Activated effector memory CD4-positive, alpha-beta T cell treated with anti-CD3 and anti-CD28 coated beads, Interleukin-2, amount 50 U/mL, for 16 hours (primary cell): ENCODE results near the gene CISD2.
"Not testable (repeated sequence)": the region's sequence is repeated elsewhere in the genome, so short reads cannot be mapped to it uniquely, and the experiment has no call there.

Experiments used
- DNase-seq: peaks from one replicate; pipeline ENCODE4 v3.0.0-alpha.2; 2020

Gene CISD2, protein sequence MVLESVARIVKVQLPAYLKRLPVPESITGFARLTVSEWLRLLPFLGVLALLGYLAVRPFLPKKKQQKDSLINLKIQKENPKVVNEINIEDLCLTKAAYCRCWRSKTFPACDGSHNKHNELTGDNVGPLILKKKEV

DNA sequence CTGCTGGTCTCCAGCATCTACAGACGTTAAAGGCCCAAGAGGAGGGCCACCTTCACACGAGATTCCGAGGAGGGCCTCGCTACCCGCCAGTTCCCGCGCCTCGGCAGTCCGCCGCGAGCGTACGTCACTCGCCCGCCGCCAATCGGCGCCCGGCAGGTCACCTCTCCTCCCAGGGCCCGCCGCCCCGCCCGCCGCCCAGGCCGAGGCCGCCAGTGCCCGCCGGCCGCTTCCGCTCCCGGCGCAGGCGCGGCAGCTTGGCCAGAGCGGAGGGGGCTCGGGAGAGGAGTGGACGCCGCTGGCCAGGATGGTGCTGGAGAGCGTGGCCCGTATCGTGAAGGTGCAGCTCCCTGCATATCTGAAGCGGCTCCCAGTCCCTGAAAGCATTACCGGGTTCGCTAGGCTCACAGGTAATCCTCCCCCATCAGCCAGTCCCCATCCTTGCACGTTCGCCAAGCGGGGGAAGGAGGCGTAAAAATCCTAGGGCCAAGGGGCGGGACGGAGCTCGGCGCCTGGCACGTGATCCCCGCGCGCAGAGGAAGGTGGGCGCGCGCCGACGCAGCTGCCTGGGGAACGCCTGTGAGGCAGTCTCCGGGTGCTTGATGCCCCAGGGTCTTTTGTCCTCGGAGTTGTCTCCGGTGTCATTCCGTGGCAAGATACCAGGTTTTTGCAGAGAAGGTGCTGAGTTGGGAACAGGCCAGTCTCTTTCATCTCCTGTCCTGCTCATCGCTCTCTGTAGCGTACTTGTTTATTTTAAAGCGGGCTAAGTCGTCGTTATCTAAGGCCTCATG lies at the start of gene CISD2:
Gene CISD2 (plus strand): TSS at position 212 of the 788 bp plus-strand sequence. CDS start 93 bp downstream, at position 305.
- peak; percentile 96 for DNase-seq

DNA sequence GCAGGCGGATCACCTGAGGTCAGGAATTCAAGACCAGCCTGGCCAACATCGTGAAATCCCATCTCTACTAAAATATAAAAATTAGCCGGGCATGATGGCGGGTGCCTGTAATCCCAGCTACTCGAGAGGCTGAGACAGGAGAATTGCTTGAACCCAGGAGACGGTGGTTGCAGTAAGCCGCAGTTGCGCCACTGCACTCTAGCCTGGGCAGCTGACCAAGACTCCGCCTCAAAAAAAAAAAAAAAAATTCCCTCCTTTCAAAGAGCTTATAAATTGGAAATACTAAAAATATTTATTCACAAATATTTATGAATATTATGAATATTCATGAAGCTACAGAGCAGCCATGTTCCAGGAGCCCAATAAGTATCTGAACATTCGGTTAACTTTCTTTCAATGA lies 49.7 kb upstream of the CISD2 start:
- DNase-seq: not testable (repeated sequence)

DNA sequence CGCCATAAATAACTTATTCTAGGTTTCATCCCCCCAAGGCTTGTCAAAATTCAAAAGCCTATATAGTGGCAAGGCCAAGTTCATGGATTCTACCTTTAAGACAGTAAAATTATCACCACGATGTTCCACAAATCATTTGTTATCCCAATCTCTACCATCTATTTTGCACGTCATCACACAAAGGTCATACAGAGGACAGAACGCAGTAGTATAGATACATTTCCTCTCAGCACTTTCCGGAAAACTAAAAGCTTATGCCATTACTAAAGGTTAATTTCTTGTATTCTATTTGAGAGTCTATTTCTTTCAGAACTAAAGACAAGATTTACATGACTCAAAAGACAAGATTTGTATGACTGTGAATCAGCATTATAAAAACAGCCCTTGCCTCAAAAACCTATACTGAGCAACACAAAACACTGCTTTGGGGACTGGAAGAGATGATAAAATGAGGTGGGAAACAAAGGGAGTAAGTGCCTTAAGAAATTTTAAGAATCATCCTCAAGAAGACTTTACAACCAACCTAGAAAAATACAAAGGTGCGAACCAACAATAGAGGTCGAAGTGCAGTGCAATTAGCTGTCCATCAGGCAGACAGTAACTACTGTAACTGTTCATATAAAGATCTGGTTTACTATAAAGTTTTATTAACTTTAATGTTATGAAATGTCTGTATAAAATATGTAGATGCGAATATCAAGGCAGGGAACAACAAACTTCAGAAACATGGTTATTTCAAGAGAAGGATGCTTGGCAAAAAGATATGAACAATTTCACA lies 49.0 kb upstream of the CISD2 start:
- no peak for DNase-seq

DNA sequence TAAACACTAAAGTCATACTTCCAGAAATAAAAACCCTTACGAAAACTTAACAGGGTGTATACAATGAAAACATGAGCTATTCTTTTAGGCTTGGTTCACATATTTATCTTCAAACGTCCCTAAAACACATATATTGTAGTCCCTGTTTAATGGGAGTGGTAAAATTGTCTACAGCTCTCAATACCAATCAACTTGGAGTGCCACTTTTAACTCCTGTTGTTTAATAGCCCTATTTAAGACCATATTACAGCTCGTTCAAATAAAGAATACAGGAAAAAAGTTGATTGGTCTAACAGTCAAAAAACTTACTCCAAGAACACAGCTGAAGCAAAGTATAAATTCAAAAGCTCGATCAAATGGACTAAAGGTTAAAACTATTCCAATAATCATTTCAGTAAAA lies 45.3 kb upstream of the CISD2 start:
- no peak for DNase-seq

DNA sequence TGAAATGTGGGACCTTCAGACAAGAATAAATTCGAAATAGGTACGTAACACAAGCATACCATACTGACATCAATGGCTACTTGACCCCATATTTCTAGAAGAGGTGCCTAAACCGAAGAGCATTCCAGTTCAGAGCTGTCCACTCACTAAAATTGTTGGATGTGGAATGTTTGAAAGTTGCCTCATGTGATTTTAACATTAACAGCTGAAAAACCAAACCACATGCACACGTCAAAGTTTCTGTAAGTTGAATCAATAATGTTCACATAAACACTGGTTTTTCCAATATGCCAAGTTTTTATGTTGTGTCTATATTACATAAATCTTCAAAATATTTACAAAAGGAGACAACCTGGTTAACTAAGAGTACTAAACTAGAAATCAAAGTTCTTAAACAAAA lies 44.9 kb upstream of the CISD2 start:
- no peak for DNase-seq

DNA sequence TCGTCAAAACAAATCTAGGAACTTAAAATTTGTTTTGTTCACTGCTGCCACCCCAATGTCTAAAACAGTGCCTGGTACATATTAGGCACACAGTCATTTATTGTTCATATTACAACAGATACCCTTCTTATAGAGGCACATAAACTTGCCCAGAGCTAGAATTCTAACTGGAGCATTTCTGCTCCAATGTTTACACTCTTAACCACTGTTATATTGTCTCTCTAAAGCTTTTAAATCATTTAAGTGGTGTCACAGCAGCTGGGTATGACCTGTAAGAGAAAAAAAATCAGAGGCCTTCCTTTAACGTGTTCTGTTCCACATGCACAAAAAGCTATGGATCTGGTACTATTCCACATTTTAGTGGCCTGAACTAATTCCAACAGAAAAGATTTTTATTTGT lies 44.4 kb upstream of the CISD2 start:
- no peak for DNase-seq

DNA sequence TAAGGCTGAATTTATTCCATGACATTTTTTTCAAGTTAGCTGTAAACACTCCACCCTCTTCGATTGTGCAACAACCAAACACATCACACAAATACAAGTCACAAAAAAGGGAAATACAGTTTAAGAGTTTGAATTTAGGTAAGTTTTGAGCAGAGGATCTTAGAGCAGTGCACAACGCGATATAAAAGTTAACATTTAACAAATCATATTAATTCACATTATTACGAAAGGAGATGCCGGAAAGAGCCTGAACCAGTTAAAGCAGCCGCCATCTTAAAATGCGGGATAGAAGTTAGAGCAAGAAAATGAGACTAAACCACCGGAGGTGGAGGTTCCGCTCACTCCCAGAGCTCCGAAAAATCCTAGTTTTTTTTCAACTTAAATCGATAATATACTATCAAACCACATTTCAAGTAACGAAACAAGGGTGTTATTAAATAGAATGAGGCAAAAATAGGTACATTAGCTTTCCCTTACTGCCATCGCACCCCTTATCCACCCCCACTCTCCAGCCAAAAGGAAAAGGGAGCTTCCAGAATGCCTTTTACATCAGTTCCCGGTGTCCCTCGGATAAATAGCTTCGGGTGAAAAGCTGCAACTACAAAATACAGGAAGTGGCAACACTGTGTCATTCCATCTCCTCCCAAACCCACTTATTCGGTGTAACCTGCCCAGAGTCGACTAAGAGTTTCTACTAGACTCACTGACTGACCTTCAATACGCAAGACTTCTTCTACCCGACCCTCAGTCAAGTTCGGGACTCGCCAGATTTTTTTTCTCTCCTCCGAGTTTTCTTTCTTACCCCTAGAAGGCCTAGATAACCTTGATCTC lies 43.3 kb upstream of the CISD2 start:
- DNase-seq: peak; percentile 66

DNA sequence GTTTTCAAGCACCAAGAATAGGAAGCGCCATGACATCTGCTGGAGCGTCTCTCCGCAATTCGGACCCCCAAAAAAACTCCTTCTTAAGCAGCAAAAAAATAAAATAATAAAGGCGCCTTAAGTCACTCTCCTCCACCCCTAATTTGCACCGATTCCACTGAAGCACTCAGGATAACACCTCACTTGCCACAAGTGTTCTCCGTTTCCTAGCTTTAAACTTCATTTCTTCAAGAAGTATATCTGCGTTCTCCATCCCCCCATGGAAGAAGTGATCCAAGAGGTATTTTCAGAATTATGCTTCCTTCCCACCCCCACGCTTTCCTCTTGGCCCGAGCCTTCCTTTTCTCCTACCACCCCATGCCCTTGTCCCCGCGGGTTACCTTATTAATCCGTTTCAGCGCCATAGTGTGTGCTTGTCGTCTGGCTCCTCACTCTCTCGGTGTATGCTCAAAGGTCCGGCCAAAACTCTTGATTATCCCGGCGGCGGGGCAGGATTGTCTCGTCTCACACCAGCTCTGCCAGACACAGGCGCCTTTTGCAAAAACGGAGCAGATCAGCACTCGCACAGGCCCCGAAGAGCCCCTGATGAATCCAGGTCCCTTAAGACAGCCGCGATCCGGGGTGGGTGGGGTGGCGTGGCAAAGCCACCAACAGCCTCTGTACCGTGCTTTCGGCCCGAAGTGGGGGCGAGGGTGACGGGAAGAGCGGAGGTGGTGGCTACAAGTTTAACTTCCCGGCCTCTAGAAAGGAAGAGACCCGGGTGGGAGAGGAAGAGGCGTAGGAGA lies 42.5 kb upstream of the CISD2 start:
- DNase-seq: no peak

DNA sequence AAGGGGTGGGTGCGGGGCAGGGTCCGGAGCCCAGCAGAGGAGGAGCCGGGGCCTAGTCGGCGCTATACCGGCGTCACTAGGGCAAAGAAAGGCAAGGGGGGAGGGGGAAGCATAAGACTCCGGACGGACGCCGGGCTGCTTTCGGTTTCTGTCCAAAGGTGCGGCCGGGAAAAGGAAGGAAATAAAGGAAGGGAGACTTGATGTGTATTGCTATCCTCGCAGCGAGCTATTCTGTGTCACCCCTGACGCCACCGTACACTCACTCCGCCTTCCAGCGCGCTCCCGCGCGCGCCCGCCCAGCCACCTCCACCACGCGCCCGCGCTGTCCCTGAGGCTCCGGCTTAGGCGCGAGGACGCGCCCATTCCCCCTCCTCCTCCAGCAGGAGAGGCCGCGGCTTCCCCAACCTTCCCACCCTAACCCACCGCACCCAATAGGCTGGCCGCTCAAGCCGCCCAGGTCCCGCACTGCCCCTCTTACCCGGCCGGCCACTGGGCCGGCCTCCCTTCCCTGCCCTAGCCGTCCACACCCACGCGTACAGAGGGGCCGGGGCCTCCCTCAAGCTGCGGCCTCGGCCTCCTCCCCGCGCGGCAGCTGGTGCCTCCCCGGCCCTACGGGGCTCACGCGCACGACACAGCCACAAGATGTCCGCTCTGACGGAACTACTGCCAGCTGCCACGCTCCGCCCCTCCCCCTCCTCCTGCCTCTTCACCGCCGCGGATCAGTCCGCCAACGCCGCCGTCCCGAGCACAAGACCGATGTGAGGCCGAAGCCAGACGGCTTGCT lies 41.7 kb upstream of the CISD2 start, which contains the start of gene UBE2D3:
Gene UBE2D3 (minus strand): TSS at position 662 of the 784 bp plus-strand sequence. CDS start 1,043 bp downstream, outside the sequence.
- DNase-seq: peak; percentile 98

DNA sequence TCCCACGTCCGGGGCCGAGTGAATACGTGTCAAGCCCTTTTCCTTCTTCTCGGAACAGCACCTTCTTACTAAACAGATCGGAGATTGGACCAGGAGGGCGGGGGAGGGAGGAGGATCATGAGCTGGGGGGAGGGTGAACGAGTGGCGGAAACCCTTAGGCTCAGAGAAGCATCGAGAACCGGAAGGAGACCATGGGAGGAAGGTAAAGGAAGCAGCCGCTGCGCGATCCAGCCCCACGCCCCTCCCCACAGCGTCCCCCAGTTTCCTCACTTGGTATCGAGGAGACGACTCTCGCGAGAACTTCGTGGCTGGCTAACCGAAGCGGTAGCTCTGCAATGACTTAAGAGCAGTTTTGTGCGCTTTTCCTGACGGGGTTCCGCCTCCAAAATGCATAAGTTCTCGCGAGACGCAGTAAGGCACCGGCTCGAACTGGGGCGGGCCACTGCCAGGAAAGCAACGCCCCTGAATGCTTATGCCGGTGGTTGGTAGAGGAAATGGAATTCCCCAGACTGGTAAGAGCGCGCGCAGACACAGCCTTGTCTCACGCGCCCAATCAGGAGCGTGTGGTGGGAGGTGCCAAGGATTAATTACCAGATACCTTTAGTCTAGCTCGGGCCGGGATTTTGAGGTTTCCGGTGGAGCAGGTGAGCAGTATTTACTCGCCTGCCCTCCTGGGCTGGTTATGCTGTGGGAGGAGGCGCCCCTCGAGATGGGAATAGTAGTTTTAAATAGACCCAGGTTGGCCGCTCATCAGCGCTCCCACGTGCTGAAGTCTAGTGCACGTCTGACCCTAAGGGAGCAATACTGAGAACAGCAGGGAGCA lies 40.9 kb upstream of the CISD2 start:
- DNase-seq: peak; percentile 99

DNA sequence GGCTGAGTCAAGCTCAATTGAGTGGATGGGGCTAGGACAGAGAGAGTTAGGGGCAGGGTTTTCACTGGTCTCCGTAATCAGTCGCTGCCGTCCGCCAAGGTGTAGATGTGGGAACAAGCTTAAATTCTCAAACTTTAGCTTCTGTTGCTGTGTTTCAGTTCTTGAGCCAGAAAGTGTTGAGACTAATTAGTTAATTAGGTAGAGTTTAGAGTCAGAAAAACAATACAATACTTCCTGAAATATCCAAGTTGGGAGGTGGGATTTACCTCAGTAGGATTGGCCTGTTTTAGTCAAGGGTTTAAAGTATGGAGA lies 40.3 kb upstream of the CISD2 start:
- no peak for DNase-seq

DNA sequence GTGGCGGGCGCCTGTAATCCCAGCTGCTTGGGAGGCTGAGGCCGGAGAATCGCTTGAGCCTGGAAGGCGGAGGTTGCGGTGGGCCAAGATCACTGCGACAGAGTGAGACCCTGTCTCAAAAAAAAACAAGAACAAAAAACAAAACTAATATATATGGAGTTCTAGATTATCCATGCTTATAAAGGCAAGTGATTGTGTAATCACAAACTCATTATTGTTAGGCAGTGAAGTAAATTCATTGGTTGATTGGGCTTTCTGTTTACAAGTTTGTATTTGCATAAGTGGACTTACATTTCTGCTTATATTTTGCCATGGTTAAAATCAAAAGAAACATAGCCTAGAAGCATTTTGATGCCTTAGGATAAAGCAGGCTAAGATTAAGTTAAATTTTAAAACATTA lies 39.0 kb upstream of the CISD2 start:
- DNase-seq: no peak

DNA sequence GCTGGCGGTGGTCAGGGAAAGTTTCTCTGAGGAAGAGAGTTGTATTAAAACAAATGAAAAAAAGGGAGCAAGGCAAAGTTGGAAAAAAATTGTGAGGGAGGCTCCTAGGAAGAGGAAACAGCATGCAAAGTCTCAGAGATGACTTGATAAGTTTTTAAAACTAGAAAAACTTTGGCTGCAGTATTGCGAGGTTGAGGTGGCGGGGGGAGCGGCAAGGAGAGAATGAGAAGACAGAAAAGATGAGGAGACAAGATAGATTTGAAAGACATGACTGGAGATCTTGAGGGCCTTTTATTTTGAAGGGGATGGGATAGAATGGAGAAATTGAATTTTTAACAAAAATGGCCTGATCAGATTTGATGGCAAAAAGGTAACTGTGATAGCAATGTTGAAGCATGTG lies 36.7 kb upstream of the CISD2 start:
- DNase-seq: no peak

DNA sequence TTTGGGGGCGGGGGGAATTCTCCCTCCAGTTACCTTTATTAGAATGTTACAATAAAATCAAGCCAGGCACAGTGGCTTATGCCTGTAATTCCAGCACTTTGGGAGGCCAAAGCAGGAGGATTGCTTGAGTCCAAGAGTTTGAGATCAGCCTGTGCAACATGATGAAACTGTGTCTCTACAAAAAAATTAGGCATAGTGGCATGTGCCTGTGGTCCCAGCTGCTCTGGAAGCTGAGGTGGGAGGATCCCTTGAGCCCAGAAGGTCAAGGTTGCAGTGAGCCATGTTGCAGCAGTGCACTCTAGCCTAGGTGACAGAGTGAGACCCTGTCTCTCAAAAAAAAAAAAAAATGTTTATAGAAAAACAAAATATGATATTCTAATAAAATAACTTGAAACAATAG lies 36.1 kb upstream of the CISD2 start:
- DNase-seq: no peak

DNA sequence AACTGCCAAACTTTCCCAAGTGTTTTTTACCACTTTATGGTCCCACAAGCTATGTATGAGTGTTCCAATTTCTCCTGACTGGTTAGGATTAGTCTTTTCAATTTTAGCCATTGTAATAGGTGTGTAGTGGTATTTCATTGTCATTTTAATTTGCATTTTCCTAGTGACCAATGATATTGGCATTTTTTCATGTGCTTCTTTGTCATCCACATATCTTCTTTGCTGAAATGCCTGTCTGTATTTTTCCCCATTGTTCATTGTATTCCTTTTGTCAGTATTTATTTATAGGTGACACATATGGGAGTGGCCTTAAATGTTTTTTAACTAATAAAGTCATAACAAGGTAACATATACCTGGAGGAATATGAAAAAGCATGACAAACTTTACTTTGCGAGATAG lies 32.2 kb upstream of the CISD2 start:
- no peak for DNase-seq

DNA sequence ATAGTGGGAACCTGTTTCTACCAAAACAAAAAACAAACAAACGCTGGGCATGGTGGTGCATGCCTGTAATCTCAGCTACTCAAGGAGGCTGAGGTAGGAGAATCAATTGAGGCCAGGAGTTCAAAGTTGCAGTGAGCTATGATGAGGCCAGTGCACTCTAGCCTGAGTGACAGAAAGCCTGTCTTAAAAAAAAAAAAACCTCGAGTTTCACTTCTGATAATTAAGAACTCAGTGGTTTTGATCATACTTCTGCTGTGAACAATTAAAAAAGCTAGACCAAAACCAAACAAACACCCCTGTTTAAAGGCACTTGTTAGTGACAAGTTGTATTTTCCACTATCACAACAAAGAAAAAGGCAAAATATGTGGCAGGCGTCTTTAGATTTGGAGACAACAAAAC lies 26.4 kb upstream of the CISD2 start:
- DNase-seq: no peak

DNA sequence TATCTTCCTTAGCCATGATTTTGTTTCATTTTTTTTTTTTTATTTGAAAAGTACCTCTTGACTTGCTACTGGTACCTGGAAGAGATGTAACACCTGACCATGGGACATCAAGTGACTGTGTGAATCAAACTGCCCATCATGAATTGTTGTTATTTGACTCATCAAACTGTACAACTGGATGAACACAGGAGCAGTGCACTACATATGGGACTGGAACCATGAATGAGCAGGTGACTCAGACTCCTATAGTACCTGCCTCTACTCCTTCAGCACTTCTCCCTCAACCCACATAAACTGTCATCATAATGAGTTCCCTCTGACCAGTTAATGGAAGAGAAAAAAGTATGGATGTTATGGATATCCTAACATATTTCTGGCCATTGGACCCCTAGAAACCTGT lies 25.5 kb upstream of the CISD2 start:
- DNase-seq: no peak

DNA sequence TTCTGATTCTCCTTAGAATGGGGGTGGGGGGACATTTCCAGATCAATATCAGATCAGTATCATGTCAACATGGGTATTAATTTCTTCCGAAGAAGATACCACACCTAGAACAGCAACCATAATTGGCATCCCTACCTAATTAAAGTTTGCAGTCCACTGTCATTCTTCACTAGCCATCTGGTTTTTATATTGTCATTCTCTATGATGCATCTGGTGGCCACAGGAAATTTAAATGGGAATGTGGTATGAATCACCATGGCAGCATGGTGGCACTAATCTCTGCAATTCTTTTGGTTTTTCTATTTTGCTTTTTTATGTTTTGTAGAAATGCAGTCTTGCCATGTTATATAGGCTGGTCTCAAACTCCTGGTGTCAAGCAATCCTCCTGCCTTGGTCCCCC lies 24.9 kb upstream of the CISD2 start:
- DNase-seq: no peak

DNA sequence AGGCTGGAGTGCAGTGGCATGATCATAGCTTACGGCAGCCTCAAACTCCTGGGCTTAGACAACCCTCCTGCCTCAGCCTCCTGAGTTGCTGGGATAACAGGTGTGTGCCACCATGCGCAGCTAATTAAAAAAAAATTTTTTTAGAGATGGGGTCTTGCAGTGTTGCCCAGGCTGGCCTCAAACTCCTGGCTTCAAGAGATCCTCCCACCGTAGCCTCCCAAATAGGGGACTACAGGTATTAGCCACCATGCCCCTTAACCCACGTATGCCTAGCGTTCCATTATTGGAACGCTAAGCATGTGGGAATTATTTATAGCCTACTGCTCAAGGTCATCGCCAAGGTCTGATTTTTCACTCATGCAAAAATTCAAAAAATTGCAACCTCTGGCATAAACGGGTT lies 21.1 kb upstream of the CISD2 start:
- no peak for DNase-seq

DNA sequence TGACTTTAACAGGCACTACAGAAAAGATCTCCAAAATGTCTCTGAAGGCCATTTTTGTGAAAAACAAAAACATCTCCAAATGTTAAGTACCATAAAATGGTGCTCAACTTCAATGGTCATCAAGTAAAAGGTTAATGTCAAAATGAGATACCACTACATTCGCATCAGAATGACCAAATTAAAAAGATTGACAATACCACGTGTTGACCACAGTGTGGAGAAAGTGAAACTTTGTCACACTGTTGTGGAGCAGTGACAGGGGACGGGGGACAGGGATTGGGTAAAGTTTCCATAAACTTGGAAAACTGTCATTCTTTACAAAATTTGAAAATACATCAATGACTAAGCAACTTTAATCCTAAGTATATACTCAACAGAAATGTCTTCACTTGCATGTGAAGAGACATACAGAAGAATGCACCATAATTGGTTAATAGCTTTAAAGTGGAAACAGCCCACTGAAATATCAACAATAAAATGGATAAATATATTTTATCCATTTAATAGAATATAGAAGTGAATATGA lies 19.1 kb upstream of the CISD2 start:
- DNase-seq: no peak
